ENCODE results near the gene UNC5C. TPM values are rescaled to one million over a fixed set of nuclear protein-coding genes. Genes with fewer than 3 reads are reported as not detected.

The UNC5C gene
- total and polyA plus RNA-seq, 10 of the 15 experiments (the other 5 are each of a cell fraction or from before 2014, with no cell fraction given), result 0.02 to 2.0 (median 0.15) TPM; not detected in 1

GRCh38 chr4:95158626-95159025, 390.1 kb downstream of the UNC5C start:
- ChIA-PET RAD21 (ENCODE audit: unreplicated experiment) (no interaction called here), SMC1A (ENCODE audit: uncharacterized antibody, unreplicated experiment) (no interaction called here), POLR2A (interaction anchor here (0.6 to 1.1 kb wide), 2 partner anchors 9 to 13 kb away, joined by 3 to 4 read pairs; no protein-coding TSS in a partner anchor), CTCF (no interaction called here)
- ATAC-seq, result no peak
- Histone ChIP-seq H3K4me3 (no peak overlapping the region), H2AFZ (ENCODE audit: control insufficient read depth, low read depth, low read length) (no peak overlapping the region), H3K27me3 (replicated peaks in 1 of 2; ENCODE audit: control insufficient read depth in 2 of 2, insufficient read depth in 2 of 2, low read length in 1 of 2) (no peaks in the 10 kb centered on the region; a peak in 2 of 4 replicates), H3K79me2 (ENCODE audit: control insufficient read depth, insufficient read depth, low read length) (no peaks in the 10 kb centered on the region), H3K27ac (ENCODE audit: control insufficient read depth, insufficient read depth) (no peak overlapping the region), H3K9ac (ENCODE audit: control insufficient read depth, insufficient read depth, low read length) (no peak overlapping the region), H3K36me3 (ENCODE audit: control insufficient read depth in 2 of 2, insufficient read depth in 2 of 2, low read length in 1 of 2) (no peaks in the 10 kb centered on the region), H3K9me3 (replicated peaks; ENCODE audit: control insufficient read depth, insufficient read depth, low read length) (no peaks in the 10 kb centered on the region), H3K4me2 (ENCODE audit: control insufficient read depth, insufficient read depth) (no peak overlapping the region), H3K4me1 (ENCODE audit: control insufficient read depth, insufficient read depth, low read length) (no peaks in the 10 kb centered on the region), H4K20me1 (ENCODE audit: control insufficient read depth, insufficient read depth) (no peaks in the 10 kb centered on the region)
- no TSS peak for BruUV-seq (replicated peaks)
- DNase-seq (ENCODE audit: low read depth, low spot score), result no peak
- 35% methylated on average over 2 of the region's 2 CpGs for WGBS (ENCODE audit: insufficient coverage, insufficient replicate concordance, low lambda C conversion rate, missing lambda C conversion rate)
- in situ Hi-C loops (cut with MboI), result loop anchor here (25.0 kb wide), 1 partner anchor 879 kb away; no protein-coding TSS in a partner anchor
- intact Hi-C loops (cut with micrococcal nuclease; ENCODE audit: unreplicated experiment), result loop anchor here (10.0 kb wide), 1 partner anchor 1996 kb away; no protein-coding TSS in a partner anchor
- no peak for FAIRE-seq
- TF ChIP-seq CUX1 (IDR thresholded peaks at IDR 0.05; ENCODE audit: insufficient replicate concordance, low read depth, low read length) (no peak), E4F1 (IDR thresholded peaks at IDR 0.05; ENCODE audit: borderline replicate concordance, partially characterized antibody) (no peak), ATF7 (IDR thresholded peaks at IDR 0.05; ENCODE audit: low read depth) (no peak), BCL11A (IDR thresholded peaks at IDR 0.05; ENCODE audit: low read depth, low read length) (no peak), WRNIP1 (IDR thresholded peaks at IDR 0.05; ENCODE audit: borderline replicate concordance, low read depth, low read length) (no peak), CTCF (IDR thresholded peaks at IDR 0.05 in 2 of 3, conservative IDR thresholded peaks at IDR 0.05 in 1 of 3; ENCODE audit: control insufficient read depth in 2 of 3, extremely low read depth in 1 of 3, insufficient read depth in 1 of 3, low read depth in 3 of 3, low read length in 3 of 3) (no peak), ATF2 (IDR thresholded peaks at IDR 0.05; ENCODE audit: low read length) (no peak), MXI1 (IDR thresholded peaks at IDR 0.05; ENCODE audit: low read depth, low read length) (no peak), MAX (IDR thresholded peaks at IDR 0.05; ENCODE audit: low read depth, low read length) (no peak), NR2C2 (IDR thresholded peaks at IDR 0.05; ENCODE audit: borderline replicate concordance, control insufficient read depth, insufficient read length, low read depth) (no peak), JUNB (IDR thresholded peaks at IDR 0.05) (no peak), NFYB (IDR thresholded peaks at IDR 0.05; ENCODE audit: insufficient read depth, low read depth, low read length) (no peak), YBX1 (IDR thresholded peaks at IDR 0.05) (no peak)

Measured in GM12878 (cell line).